SK-N-MC (cell line): ENCODE data around the gene SMPDL3B.

ENCODE experiments used
- EZH2 ChIP-seq: fragments of 200-600 bp; sonication (generic); IDR thresholded peaks from one replicate; pipeline ENCODE4 v1.6.1; 2017; ENCODE audit warnings: antibody characterized with exemption
- FOXP2 ChIP-seq: optimal IDR thresholded peaks from 2 replicates; pipeline ENCODE3; 2011; ENCODE audit warnings: mild to moderate bottlenecking, moderate library complexity; ENCODE audit not compliant: insufficient read depth; ENCODE audit errors: extremely low read length, control extremely low read depth
- POLR2AphosphoS5 ChIP-seq: IDR thresholded peaks from 2 replicates; pipeline ENCODE4 v1.6.1; 2012; ENCODE audit warnings: mild to moderate bottlenecking, low read depth, low read length, borderline replicate concordance

DNA sequence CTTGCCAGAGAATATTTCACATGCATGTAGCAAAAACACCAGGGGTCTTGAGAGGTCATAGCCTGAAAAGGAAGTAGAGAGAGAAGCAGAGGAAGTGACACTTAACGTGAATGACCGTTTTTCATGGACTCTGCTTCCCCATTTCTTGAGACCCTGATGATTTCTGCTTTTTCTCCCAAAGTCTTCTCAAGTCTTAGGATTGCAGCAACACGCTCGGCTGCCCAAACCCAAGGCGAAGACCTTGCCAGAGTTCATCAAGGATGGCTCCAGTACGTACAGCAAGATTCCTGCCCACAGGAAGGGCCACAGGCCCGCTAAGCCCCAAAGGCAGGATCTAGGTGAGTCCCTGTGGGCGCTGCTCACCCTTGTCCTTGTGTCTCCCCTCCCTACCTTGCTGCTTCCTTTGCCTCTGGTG is 49.7 kb upstream of the SMPDL3B start:
- TF ChIP-seq POLR2AphosphoS5 (no peak), EZH2 (no peak), FOXP2 (no peak)
